Activated T-cell treated with anti-CD3 and anti-CD28 coated beads for 48 hours (primary cell): Measurements from ENCODE around the gene KLHL33.
"Not testable (repeated sequence)": the region's sequence is repeated elsewhere in the genome, so short reads cannot be mapped to it uniquely, and the experiment has no call there.

Experiments used
- DNase-seq: peaks from one replicate; pipeline ENCODE4 v3.0.0-alpha.2; 2020; ENCODE audit warnings: low read depth

The KLHL33 gene

DNA sequence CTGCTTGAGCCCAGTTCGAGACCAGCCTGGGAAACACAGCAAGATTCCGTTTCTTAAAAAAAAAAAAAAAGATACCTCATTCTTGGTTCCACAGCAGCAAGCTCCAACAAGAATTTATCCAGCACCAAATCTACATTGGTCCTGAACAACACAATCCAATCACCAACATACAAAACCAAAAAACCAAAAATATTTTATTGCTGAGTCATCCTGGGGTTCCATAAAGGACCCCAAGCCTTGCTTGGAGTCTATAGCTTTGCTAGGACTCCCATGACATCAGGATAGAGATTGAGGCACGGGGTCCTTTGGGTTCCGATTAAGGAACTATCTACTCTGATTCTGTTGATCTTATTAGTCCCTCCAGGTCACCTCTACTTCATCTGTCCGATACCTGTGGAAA lies 10.9 kb upstream of the KLHL33 start:
- DNase-seq, result no peak

DNA sequence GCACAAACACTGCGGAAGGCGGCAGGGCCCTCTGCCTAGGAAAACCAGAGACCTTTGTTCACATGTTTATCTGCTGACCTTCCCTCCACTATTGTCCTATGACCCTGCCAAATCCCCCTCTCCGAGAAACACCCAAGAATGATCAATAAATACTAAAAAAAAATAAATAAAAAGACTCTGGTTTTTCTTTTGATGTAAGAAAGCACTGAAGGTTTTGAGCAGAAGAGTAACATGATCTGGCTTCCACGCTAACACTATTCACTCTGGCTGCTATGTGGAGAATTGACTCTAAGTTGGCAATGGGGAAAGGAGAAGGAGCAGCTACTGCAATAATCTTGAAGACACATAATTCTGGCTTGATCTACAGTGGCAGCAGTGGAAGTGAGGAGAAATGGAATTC lies 7.7 kb upstream of the KLHL33 start:
- not testable (repeated sequence) for DNase-seq

DNA sequence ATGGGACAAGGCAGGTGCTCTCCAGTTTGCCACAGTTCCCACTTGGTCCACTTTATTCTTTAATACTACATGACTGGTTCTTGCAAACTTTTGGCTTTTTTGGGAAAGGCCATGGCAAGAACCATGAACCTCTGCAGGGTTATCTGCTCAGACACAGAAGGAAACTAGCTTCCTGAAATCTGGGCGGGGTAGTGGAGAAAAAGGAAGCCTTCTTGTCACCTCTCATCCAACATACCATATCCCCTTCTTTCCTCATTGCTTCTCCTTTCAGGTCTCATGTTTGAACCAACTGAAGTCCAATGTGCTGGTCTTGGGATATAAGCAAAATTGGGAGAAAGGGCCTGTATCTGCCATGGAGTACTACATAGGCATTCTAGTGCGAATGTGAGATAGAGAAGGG lies 5.5 kb upstream of the KLHL33 start:
- DNase-seq, result no peak

DNA sequence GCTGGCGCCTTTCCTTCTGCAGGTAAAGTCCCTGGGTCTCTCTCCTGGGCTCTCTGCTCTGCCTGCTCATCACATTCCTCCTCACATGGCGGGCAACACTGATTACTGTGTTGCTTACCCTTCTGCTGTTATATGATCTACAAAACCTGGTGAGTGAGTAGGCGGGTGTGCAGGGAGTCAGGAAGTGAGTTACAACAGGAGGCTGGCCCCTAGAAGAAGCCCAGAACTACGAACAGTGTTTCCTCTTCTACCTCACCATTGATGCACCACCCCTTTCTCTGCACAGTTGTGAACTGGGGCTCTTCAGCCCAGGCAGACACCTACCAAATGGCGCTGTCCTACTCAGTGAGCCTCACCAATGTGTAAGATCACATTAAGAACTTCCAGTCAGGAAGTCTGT lies 4.9 kb upstream of the KLHL33 start:
- no peak for DNase-seq

DNA sequence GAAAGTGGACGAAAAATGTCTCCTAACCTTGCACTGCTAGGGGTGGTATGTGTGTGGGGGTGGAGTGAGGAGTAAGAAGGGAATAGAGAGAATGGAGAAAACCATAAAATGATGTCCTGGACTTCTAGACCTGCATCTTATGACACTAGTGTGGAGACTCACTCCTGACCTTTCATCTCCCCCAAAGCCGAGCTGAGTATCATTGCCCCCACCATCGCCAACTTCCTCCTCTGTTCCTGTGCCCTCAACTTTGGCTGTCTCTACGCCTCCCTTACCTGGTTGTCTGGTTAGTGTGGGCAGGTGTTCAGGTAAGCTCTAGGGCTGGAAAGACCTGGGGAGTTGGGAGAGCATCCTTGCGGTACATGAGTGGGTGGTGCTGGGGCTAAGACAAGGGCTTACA lies 4.5 kb upstream of the KLHL33 start:
- no peak for DNase-seq

DNA sequence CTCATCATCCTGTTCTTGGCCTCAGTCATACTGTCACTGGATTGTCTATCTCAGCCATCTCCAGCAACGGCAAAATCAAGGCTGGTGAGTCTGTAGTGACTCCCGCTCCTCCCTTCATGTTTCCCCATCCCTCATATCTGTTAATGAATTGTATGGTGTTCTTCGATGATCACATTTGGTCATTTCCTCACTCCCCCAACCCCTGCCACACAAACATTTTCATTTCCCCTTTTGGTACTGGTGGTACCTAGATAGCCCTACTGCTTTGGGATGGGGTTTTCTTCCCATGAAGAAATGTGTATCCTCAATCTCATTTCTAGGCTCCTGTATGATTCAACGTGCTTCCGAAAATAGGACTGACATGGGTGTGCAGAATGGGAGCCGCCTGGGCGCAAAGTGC lies 2.7 kb upstream of the KLHL33 start:
- DNase-seq, result no peak

DNA sequence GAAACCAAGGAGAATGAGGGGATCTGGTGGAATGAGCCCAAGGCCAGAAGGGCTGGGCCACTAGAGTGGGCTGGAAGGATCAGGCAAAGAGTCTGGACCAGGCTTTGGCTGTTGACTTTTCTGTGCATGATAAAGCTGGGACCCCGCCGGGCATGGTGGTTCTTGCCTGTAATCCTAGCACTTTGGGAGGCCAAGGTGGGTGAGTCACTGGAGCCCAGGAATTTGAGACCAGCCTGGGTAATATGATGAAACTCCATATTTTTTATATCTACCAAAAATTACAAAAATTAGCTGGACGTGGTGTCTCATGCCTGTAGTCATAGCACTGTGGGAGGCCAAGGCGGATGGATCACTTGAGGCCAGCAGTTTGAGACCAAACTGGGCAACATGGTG lies 393 bp upstream of the KLHL33 start:
- DNase-seq, result no peak

DNA sequence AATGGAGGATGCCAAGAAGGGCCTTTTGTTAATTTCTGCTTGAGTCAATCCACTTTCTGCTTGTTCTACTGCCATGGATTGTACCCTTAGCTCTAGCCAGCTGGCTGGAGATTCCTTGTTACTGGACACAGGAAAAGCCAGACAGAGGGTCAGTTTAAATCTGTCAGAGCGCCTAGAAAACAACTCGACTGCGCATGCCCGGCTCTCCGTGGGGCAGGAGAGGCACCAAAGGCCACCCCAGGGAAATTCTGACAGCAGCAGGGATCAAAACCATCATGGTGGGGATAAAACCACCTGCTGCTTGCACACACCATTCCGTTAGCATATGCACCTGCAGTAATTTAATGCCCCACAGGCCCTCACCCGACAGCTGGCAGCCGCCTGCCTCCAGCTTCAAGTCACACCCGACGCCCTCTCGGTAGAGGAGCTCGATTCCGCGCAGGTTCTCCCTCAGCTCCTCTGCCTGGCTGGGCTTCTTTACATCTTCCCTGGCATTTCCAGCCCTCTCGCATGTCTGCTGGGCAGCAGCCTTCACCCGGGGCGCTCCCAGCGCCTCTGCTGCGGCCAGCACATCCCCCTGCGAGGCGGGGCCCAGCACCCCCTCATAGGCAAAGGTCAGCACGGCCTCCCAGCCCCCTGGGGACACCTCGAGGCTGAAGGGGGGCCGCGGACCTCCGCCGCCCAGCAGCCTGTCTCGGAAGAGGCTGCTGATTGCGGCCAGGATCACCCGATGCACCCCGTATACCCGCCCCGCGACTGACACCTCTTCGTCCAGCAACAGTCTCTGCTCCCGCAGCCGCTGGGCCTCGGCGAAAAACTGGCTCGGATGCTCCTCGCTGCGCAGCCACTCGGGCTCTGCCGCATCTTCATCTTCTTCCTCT lies 1.0 kb downstream of the KLHL33 start:
- no peak for DNase-seq

DNA sequence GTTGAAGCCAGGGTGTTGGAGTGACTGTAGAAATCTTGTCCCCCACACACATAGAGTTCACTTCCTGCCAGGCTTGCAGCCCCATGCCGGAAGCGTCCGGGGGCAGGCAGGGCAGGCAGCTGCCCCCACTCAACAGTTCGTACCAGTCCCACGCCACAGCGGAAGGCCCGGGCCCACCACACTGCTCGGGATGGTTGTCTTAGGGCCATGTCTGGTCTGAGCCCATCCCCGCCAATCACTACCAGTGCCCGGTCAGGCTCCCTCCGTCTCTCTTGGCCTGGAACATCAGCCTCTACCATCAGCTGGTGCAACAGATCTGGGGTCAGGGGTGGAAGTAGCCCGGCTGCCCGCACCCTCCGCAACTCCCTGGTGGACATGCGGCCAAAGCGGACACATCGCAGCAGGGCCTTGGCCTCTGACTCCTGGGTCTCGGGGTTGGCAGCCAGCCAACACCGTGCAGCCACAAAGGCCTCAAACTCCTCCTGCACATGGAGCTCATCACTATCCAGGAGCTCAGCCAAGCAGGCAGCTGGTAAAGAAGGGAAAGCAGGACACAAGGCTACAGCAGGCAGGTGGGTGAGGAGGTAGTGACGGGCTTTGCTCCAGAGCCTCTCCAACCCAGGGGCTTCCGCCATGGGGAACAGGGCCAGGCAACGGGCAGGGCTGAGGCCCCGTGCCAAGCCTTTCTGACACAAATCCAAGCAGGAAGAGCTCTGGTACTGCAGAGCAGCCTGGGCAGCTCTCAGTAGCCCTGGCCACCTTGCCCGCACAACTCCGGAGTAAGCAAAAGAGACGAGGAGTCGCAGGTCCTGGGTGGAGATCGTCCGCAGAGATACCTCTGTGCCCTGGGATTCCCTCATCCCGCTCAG lies 5.9 kb downstream of the KLHL33 start:
- DNase-seq, result no peak

DNA sequence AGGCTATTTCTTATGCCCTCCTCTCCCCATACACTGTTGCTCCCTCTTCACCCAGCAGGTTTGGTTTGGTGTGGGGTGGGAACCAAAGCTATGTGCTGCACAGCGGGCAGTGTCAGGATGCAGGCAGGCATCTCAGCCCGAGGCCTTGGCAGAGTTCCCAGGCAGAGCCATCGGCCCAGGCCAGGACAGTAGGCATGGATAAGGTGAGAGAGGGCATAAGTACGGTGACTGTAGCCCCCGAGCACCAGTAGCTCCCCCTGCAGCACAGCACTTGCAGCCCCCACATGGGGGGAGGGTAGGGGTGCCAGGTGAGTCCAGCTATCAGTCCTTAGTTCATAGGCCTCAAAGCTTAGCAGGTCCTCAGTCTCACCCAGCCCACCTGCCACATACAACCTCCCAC lies 7.2 kb downstream of the KLHL33 start:
- DNase-seq, result no peak

DNA sequence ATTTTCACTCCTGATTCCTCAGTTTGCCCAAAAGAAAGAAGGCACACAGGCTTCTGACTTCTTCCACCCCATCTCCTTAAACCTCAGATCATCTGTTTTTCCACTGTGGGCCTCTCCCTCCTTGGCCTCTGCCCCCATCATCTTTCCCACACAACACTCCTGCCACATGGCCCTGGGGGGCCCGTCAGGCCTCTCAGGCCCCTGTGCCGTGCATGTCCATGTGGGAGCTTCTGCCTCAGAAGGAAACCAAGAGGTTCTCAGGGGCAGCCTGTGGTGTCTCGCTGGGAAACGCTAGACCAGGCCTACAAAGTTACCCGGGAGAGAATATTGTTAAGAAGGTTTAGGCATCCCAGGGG lies 8.0 kb downstream of the KLHL33 start:
- DNase-seq, result no peak

DNA sequence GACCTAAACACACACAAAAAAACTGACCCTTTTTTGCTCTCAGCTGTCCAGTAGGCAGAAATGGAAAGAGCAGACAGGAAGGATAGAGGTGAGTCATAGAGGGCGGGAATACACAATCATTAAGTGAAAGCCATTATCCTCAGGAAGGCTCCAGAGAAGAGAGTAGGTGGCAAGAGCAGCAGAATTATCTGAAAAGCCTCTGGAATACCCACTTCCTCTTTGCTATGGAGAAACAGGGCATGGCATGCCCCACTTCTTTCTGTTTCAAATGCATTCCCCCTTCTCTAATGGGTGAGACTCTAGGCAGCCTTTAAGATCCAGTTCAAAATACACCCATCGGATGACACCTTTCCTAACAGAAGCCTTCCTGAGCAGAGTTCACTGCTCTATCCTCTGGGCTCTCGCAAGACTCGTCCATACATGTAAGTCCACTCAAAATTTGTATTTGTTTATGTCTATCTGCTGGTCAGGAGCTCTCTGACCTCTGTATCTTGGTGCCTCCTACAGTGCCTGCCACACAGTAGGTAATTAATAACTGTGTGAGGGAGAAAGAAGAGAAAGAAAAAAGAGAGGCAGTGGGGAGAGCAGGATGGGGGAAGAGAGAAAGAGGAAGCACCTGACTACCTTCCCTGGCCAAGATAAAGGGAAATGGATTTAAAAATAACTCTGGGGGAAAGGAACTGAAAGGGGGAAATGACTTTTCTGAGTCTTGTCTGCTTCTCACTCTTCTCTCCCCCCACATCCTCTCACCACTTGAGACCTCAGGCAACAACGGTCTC lies 8.5 kb downstream of the KLHL33 start:
- no peak for DNase-seq

DNA sequence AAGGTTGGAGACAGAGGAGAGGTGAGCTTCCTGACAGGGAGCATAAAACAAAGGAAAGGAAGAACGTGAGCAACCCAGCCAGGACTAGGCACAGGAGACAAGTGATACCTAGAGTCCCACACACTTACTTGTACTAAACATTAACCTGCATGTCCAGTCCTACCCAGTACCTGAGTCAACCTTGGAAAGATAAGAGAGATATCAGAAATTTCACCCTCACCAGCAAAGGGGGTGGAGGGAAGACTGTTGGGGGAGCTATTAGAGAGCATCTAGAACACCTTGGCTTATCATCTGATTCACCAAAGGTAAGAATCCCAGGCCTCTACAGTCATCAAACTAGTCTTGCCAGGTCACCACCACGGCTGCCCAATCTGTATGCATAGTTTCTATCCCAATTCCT lies 11.1 kb downstream of the KLHL33 start:
- no peak for DNase-seq

DNA sequence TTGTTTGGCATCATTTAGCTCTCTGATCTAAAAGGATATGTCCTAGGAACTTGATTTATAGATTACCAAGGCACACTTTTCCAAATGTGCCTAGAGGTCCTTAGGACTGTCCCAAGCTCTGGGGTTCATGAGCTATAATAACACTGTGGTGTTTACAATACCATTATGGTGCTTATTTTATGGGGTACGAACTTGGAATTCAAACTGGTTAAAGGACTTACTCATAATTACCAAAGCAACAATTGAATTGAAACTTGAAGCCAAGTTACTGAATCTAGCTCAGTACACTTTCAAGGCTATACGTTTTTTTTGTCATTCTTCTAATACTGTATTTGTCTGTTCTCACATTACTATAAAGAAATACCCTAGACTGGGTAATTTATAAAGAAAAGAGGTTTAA lies 13.1 kb downstream of the KLHL33 start:
- DNase-seq, result no peak

DNA sequence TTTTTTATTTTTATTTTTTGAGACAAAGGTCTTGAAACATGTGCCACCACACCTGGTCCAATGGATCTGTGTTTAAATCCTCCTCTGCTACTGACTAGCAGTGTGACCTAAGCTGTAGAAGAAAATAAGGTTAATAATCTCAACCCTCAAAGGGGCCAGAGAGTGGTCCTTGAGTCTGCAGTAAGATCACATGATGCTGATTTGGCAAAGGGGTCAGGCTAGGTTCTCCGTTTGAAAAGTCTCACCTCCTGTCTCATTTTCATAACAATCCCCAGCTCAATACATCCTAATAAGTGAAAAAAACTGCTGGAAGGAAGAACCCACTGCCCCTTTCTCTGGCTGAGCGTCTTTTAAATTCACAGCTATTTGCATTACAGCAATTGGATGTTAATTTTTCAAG lies 14.7 kb downstream of the KLHL33 start:
- no peak for DNase-seq

DNA sequence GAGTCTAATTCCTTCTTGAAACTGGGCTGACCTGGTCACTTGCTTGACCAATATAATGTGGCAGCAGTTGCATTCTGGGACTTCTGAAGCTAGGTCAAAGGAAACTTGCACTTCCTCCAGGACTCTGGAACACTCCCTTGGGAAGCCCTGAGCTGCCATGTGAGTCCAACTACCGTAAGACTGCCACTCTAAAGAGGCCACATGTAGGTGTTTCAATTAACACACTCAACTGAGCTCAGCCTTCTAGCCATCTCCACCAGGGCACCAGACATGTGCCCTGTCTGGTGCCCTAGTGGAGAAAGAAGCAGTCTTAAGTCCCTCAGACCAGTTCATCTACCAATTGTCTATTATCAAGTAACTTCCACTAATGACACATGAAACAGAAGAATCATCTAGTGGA lies 16.5 kb downstream of the KLHL33 start:
- DNase-seq, result no peak

DNA sequence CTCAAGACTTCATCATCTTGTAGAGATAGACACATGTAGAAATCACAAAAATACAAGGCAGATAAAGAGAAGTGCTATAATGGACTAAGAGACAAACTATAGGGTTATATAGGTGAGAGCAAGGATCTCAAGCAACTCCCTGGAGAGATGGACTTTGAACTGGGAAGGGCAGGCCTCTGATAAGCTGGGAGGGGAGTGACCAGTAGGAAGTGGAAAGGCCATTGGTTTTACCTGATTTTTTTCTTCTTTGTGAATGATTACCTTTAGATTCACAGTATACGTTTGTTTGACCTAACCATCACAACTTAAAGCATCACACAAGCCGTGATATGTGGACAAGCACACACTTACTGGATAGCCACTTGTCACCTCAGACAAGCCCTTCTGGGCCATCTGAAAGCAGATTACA lies 17.5 kb downstream of the KLHL33 start:
- no peak for DNase-seq

DNA sequence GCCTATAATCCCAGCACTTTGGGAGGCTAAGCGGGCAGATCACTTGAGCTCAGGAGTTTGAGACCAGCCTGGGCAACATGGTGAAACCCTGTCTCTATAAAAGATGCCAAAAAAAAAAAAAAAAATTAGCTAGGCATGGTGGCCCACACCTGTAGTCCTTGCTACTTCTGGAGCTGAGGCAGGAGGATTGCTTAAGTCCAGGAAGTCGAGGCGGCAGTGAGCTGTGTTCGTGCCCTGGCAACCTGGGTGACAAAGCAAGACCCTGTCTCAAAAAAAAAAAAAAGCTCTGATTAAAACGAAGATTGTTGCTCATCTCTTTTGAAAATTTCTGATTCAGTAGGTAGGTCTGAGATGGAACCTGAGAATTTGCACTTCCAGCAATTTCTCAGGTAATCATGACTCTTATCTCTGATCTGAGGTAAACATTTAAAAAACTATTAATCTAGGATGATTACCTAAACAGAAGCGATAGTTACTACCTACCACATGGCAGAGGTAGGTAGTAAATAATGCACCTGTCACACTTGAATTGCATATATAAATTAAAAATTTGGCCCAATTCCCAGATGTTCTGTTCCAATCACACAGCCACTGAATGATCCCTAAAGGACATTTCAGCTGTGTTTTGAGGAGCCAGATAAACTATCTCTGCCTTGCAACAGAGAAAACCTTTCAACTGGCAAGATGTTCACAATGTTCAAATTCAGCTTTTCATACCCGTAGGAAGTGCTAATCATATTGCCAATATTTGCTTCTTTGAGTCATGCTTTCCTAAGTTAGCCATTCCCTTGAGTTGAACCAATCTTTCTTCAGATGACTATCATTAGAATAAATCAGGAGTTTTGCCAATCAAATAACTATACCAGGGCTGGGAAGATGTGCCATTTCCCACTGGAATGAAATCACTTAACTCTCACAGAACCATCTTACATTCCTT lies 18.4 kb downstream of the KLHL33 start:
- DNase-seq, result no peak

DNA sequence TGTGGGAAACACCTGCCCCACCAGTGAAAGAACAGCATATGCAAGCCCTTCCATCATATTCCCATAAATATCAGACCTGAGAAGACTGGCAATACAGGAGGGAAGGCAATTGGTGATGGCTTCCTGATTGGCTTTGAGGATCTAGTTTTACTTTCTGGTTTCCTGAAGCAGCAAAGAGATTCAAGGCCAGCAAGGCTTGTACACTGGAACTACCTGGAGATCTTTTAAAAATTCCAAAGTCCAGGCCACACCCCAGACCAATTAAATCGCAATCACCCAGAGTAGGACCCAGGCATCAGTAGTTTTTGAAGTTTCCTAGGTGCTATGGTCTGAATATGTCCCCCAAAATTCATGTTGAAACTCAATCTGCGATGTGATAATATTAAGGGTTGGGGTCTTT lies 19.7 kb downstream of the KLHL33 start:
- DNase-seq, result no peak

DNA sequence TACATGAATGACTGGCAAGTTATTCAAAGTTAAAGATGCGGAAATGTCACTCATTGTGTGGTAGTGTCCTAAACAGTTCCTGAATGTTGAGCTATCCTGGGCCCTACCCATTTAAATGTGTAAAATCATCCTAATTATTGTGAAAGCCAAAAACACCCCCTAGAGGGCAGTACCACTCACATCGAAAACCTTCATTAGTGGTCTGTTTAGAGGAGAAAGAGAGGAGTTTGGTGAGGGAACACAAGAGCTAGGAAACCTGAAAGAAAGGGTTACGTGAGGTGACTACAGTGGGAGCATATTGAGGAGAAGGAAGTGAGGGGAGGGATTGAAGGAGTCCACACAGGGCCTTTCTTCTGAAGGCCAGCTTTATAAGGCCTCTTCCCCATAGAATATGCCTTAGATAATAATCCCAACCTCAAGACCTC lies 20.2 kb downstream of the KLHL33 start:
- no peak for DNase-seq

DNA sequence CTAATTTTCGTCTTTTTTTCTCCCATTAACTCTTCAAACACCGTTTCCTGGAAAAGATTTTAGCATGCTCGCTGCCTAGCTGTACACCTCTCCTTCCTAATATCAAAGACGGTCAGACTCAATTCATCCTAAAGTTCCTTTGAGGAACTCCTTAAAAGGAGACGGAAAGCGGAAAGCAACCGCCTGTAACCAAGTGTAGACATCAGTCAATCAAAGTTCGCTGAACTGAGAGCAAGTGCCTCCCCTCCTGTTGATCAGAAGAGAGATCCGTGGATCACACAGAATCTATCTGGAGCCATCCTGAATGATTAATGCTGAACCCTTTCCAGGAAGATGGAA lies 22.3 kb downstream of the KLHL33 start:
- no peak for DNase-seq
